Activated CD8-positive, alpha-beta T cell treated with anti-CD3 and anti-CD28 coated beads, Interleukin-2, amount 10 ng/mL, durations not matched to agents 7 days and 5 days (primary cell): ENCODE results near the gene TRHDE. TPM values are rescaled to one million over a fixed set of nuclear protein-coding genes. Genes with fewer than 3 reads are reported as not detected.

Experiments
- ATAC-seq: fragments of 150-1000 bp; cut with Tn5 transposase; one replicate; pipeline ENCODE4 v1.10.0; 2021; ENCODE audit warnings: moderate library complexity
- CTCF ChIA-PET: fragments of 350-600 bp; sonication (Branson Sonifier 250); formaldehyde crosslinking; loops from one replicate; lab custom pipeline; 2021; ENCODE audit warnings: antibody characterized with exemption; lab: Charles Lee
- POLR2A ChIA-PET: fragments of 350-600 bp; sonication (Branson Sonifier 250); formaldehyde crosslinking; loops from one replicate; lab custom pipeline; 2021; ENCODE audit warnings: antibody characterized with exemption; lab: Charles Lee
- DNase-seq: peaks from one replicate; pipeline ENCODE4 v3.0.0-alpha.2; 2020
- H3K27ac Mint-ChIP-seq: one replicate; pipeline ENCODE4 v1.8.0; 2021; ENCODE audit warnings: mild to moderate bottlenecking, mixed read lengths
- H3K27me3 Mint-ChIP-seq: one replicate; pipeline ENCODE4 v1.8.0; 2021; ENCODE audit warnings: low read depth, mixed read lengths
- H3K36me3 Mint-ChIP-seq: one replicate; pipeline ENCODE4 v1.8.0; 2021; ENCODE audit warnings: low read depth, mixed read lengths
- H3K4me1 Mint-ChIP-seq: one replicate; pipeline ENCODE4 v1.8.0; 2021; ENCODE audit warnings: low read depth, mixed read lengths
- H3K4me3 Mint-ChIP-seq: one replicate; pipeline ENCODE4 v1.8.0; 2021; ENCODE audit warnings: mild to moderate bottlenecking, mixed read lengths
- H3K9me3 Mint-ChIP-seq: one replicate; pipeline ENCODE4 v1.8.0; 2022; ENCODE audit warnings: mixed read lengths; ENCODE audit not compliant: insufficient read depth
- total RNA-seq, 2 experiments: library from RNA; stranded (reverse); gene quantifications; one replicate each; pipeline ENCODE4 v1.2.3, GENCODE V29; 2021

TRHDE gene
- total RNA-seq, 2 experiments from 2014 or later = not detected

DNA sequence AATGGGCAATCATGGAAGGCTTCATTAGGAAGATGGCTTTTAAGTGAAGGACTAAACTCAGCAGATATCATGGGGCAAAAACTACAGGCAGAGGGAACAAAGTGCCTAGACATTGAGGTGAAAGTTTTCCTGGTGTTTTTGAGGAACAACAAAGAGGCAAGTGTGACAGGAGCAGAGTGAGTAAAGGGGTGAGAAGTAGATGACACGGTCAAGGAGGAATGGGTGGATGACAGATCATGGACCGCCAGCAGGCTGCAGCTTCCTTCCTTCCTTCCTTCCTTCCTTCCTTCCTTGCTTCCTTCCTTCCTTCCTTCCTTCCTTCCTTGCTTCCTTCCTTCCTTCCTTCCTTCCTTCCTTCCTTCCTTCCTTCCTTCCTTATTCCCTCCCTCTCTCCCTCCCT is 108.3 kb downstream of the TRHDE start:
- Mint-ChIP-seq H3K27me3 (no peaks in the 10 kb centered on the region), H3K36me3 (no peaks in the 10 kb centered on the region), H3K4me3 (no peak overlapping the region), H3K9me3 (no peaks in the 10 kb centered on the region), H3K4me1 (no peaks in the 10 kb centered on the region), H3K27ac (no peak overlapping the region)
- CTCF ChIA-PET = no interaction called here
- POLR2A ChIA-PET = no interaction called here
- ATAC-seq (no peak), DNase-seq (no peak)

GRCh38 chr12:72388322-72388721 is 116.2 kb downstream of the TRHDE start:
- ATAC-seq (no peak), DNase-seq (no peak)
- ChIA-PET POLR2A (no interaction called here), CTCF (no interaction called here)
- H3K27me3 Mint-ChIP-seq = no peaks in the 10 kb centered on the region
- no peaks in the 10 kb centered on the region for H3K36me3 Mint-ChIP-seq
- H3K4me3 Mint-ChIP-seq = no peak overlapping the region
- no peak overlapping the region for H3K27ac Mint-ChIP-seq
- no peaks in the 10 kb centered on the region for H3K4me1 Mint-ChIP-seq
- H3K9me3 Mint-ChIP-seq = no peaks in the 10 kb centered on the region

- no peaks in the 10 kb centered on the region for H3K9me3 Mint-ChIP-seq
- no peak for DNase-seq
- no peak for ATAC-seq
- POLR2A ChIA-PET = no interaction called here
- no peaks in the 10 kb centered on the region for H3K4me1 Mint-ChIP-seq
- no peaks in the 10 kb centered on the region for H3K27me3 Mint-ChIP-seq
- H3K27ac Mint-ChIP-seq = no peak overlapping the region
- no peaks in the 10 kb centered on the region for H3K36me3 Mint-ChIP-seq
- no peak overlapping the region for H3K4me3 Mint-ChIP-seq
- CTCF ChIA-PET = no interaction called here
Measured at GRCh38 chr12:72390146-72390545, 118.0 kb downstream of the TRHDE start.

DNA sequence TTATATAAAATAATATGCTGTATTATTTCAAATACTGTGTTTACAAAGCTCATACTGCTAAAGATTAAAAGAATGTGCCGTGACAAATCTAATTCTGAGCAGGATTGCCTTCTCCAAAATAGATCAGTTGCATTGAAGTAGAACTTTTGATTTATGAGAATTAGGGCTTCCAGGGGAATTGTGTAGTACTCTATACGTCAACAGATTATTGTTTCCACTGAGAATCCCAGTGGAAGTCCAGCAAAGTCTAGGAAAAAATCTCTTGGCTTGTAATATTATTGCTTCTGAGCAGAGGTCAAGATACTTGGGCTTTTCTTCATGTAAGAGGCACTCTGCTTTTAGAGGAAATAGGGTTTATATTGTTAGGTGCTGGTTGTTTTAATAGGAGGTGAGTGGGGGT is 133.9 kb downstream of the TRHDE start:
- H3K4me1 Mint-ChIP-seq = no peaks in the 10 kb centered on the region
- CTCF ChIA-PET = no interaction called here

DNA sequence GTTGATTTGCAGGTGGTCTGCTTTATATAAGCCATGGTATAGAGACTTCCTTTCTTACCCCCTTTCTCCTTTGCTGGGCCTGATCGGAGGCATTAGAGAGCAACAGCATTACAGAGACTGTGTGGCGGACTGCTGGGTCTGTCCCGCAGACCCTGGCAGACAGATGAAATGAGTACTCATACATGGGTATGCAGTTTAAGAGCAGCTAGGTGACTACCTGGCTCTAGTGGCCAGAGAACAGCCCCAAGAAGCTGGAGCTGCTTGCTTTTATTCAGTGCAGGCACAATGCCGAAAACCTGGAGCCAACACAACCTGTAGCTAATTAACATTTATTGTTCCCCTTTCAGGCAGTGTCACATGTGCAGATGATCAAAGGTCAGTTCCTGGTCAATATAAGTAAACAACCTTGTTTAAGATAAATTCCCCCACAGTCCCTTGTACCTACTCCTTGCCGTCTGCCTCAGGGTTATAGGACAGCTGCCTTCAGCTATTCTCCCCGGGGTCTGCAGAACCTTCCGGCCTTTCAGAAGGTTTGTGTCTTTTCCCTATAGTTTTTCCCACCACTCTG is 160.0 kb downstream of the TRHDE start:
- DNase-seq (no peak), ATAC-seq (no peak)
- no peak overlapping the region for H3K4me3 Mint-ChIP-seq
- no peak overlapping the region for H3K27ac Mint-ChIP-seq
- H3K9me3 Mint-ChIP-seq = peaks cover 3% of the 10 kb centered on the region
- no peaks in the 10 kb centered on the region for H3K27me3 Mint-ChIP-seq
- no peaks in the 10 kb centered on the region for H3K36me3 Mint-ChIP-seq
- ChIA-PET POLR2A (no interaction called here), CTCF (no interaction called here)
- no peaks in the 10 kb centered on the region for H3K4me1 Mint-ChIP-seq

More for the DNA sequence above, 133.9 kb downstream of the TRHDE start:
- Mint-ChIP-seq H3K36me3 (no peaks in the 10 kb centered on the region), H3K27me3 (no peaks in the 10 kb centered on the region), H3K4me3 (no peak overlapping the region), H3K27ac (no peak overlapping the region), H3K9me3 (peaks cover 3% of the 10 kb centered on the region)
- no peak for ATAC-seq
- POLR2A ChIA-PET = no interaction called here
- no peak for DNase-seq

DNA sequence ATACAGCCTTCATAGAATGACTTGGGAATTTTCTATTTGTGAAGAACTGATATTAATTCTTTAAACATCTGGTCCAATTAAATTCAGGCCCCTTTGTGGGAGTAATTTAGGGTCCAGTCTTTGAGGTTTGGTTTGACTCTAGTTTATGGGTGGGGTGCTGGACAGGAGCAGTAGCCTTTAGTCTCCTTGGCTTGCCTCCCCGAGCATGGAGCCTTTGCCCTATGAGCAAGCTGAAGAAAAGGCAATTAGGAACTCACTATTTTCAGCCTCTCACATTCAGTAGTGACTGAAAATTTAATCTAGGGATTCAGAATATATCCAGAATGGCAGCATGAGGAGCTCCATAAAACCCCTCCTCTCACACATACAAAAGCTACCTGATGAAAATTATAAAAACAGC is 161.1 kb downstream of the TRHDE start:
- CTCF ChIA-PET = no interaction called here
- DNase-seq (no peak), ATAC-seq (no peak)
- POLR2A ChIA-PET = no interaction called here
- Mint-ChIP-seq H3K27ac (no peak overlapping the region), H3K4me1 (no peaks in the 10 kb centered on the region), H3K36me3 (no peaks in the 10 kb centered on the region), H3K9me3 (peaks cover 7% of the 10 kb centered on the region), H3K4me3 (no peak overlapping the region), H3K27me3 (no peaks in the 10 kb centered on the region)

DNA sequence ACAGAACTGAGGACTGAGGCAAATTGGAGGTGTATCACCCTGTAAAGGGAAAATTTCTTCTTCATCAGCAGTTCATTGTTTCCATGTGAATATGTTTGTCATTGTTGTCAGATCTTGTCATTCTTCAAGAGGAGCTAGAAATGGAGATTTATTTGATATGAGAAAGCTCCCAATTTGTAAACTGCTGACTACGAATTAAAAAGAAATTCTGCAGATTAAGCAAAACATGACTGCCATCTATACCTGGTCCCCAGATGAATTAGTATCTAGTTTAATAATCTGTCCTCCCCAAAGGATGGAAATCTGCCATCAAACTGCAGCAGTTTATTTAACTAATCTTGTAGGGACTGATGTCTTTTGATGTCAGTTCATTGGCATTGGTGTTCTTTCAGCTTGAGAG is 162.8 kb downstream of the TRHDE start:
- Mint-ChIP-seq H3K27ac (no peak overlapping the region), H3K4me1 (no peaks in the 10 kb centered on the region), H3K27me3 (no peaks in the 10 kb centered on the region), H3K9me3 (peaks cover 14% of the 10 kb centered on the region), H3K36me3 (no peaks in the 10 kb centered on the region), H3K4me3 (no peak overlapping the region)
- ChIA-PET CTCF (no interaction called here), POLR2A (no interaction called here)
- DNase-seq (no peak), ATAC-seq (no peak)

DNA sequence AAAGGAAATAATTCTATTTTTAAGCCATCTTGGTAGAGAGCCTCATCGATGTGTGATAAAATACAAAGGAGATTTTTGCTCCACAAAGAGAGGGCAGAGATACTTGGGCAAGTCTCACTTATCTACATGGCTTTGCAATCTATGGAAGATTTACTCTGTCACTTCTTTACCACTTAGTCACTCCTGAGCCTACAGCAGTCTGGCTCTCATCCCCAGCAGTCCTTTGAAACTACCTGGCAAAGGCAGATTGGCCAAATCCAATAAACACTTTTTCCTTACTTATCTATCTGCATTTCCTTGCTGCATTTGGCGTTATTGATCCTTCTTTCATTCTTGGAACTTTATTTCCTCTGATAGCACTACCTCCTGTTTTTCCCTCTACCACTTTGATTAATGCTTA is 170.0 kb downstream of the TRHDE start:
- ATAC-seq (no peak), DNase-seq (no peak)
- CTCF ChIA-PET = no interaction called here
- Mint-ChIP-seq H3K27ac (no peak overlapping the region), H3K4me1 (no peaks in the 10 kb centered on the region), H3K9me3 (peaks cover 17% of the 10 kb centered on the region), H3K4me3 (no peak overlapping the region), H3K27me3 (no peaks in the 10 kb centered on the region), H3K36me3 (no peaks in the 10 kb centered on the region)
- POLR2A ChIA-PET = no interaction called here

DNA sequence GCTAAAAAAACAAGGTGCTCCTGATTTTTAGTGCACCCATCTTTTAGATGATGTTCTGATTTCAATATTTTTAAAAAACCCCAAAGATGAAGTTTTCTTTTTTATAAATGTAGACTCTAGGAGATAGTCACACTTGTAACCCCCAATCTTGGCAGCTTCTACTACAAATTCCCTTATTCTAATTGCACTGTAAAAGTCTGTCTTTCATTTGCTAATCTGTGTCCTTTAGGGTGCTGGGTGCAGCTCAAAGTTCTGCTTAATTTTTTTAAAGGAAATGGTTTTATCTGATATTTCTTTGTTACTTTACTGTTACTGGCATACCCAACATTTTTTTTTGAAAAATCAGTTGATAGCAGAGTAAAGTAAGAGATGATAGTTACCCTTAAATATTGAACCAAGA is 172.0 kb downstream of the TRHDE start:
- Mint-ChIP-seq H3K36me3 (no peaks in the 10 kb centered on the region), H3K4me3 (no peak overlapping the region), H3K27me3 (no peaks in the 10 kb centered on the region), H3K4me1 (no peaks in the 10 kb centered on the region), H3K27ac (no peak overlapping the region), H3K9me3 (peaks cover 13% of the 10 kb centered on the region)
- ChIA-PET CTCF (no interaction called here), POLR2A (no interaction called here)
- no peak for ATAC-seq
- DNase-seq = no peak

GRCh38 chr12:72444566-72444965 is 172.4 kb downstream of the TRHDE start:
- Mint-ChIP-seq H3K27me3 (no peaks in the 10 kb centered on the region), H3K4me1 (no peaks in the 10 kb centered on the region), H3K27ac (no peak overlapping the region), H3K9me3 (peaks cover 9% of the 10 kb centered on the region), H3K36me3 (no peaks in the 10 kb centered on the region), H3K4me3 (no peak overlapping the region)
- DNase-seq (no peak), ATAC-seq (no peak)
- ChIA-PET POLR2A (no interaction called here), CTCF (no interaction called here)

GRCh38 chr12:72448089-72448488 is 175.9 kb downstream of the TRHDE start:
- no peaks in the 10 kb centered on the region for H3K36me3 Mint-ChIP-seq
- CTCF ChIA-PET = no interaction called here
- H3K27me3 Mint-ChIP-seq = no peaks in the 10 kb centered on the region
- no peaks in the 10 kb centered on the region for H3K4me1 Mint-ChIP-seq
- no peak overlapping the region for H3K27ac Mint-ChIP-seq
- ATAC-seq (no peak), DNase-seq (no peak)
- H3K4me3 Mint-ChIP-seq = no peak overlapping the region
- H3K9me3 Mint-ChIP-seq = peaks cover 10% of the 10 kb centered on the region
- POLR2A ChIA-PET = no interaction called here

DNA sequence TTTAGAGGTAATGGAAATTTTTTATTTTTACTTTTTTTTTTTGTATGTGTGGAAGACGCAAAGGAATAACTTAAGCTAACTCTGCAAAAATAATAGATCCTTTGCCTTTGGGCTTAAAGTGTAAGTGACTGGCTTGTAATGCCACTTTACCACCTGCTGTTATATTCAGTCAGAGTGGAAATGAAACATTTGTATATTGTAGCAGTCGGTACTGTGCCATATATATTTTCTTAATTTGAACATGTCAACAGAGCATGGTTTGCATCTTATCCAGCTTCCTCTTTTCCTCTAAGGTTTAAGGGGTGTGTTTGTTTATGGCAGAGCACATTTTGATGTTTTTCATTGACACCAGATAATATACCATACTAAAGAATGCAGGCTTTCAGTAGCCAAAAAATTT is 176.6 kb downstream of the TRHDE start:
- DNase-seq = no peak
- peaks cover 14% of the 10 kb centered on the region for H3K9me3 Mint-ChIP-seq
- no peaks in the 10 kb centered on the region for H3K27me3 Mint-ChIP-seq
- POLR2A ChIA-PET = no interaction called here
- CTCF ChIA-PET = no interaction called here
- H3K4me3 Mint-ChIP-seq = no peak overlapping the region
- H3K27ac Mint-ChIP-seq = no peak overlapping the region
- no peak for ATAC-seq
- H3K4me1 Mint-ChIP-seq = no peaks in the 10 kb centered on the region
- H3K36me3 Mint-ChIP-seq = no peaks in the 10 kb centered on the region

DNA sequence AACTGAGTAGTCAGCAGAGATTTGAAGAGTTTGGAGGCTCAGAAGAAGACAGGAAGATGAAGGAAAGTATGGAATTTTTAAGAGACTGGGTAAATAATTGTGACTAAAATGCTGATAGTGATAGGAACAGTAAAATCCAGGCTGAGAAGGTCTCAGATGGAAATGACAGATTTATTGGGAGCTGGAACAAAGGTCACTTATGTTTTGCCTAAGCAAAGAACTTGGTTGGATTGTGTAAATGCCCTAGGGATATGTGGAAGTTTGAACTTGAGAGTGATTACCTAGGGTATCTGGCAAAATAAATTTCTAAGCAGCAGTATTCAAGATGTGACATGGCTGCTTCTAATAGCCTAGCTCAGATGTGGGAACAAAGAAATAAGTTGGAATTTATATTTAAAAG is 180.9 kb downstream of the TRHDE start:
- H3K27me3 Mint-ChIP-seq = no peaks in the 10 kb centered on the region
- H3K27ac Mint-ChIP-seq = no peak overlapping the region
- no peaks in the 10 kb centered on the region for H3K4me1 Mint-ChIP-seq
- CTCF ChIA-PET = no interaction called here
- ATAC-seq (no peak), DNase-seq (no peak)
- POLR2A ChIA-PET = no interaction called here
- no peak overlapping the region for H3K4me3 Mint-ChIP-seq
- peaks cover 8% of the 10 kb centered on the region for H3K9me3 Mint-ChIP-seq
- H3K36me3 Mint-ChIP-seq = no peaks in the 10 kb centered on the region
